Ishikawa (cell line): Measurements from ENCODE around the gene TMEM150C.

Source experiments
- CREB1 ChIP-seq: IDR thresholded peaks from 2 replicates; pipeline ENCODE4 v1.6.1; 2012; ENCODE audit warnings: low read depth
- EP300 ChIP-seq: IDR thresholded peaks from 2 replicates; pipeline ENCODE4 v1.6.1; 2012; ENCODE audit warnings: borderline replicate concordance
- MAX ChIP-seq: IDR thresholded peaks from 2 replicates; pipeline ENCODE4 v1.6.1; 2012
- RAD21 ChIP-seq: IDR thresholded peaks from 2 replicates; pipeline ENCODE4 v1.6.1; 2012; ENCODE audit warnings: low read depth
- TAF1 ChIP-seq: IDR thresholded peaks from 2 replicates; pipeline ENCODE4 v1.6.1; 2012; ENCODE audit warnings: low read depth, mild to moderate bottlenecking
- TCF12 ChIP-seq: IDR thresholded peaks from 2 replicates; pipeline ENCODE4 v1.6.1; 2012; ENCODE audit warnings: low read depth
- TEAD4 ChIP-seq: IDR thresholded peaks from 2 replicates; pipeline ENCODE4 v1.6.1; 2012
- ZBTB7A ChIP-seq: IDR thresholded peaks from 2 replicates; pipeline ENCODE4 v1.6.1; 2012; ENCODE audit warnings: low read depth

- TF ChIP-seq RAD21 (no peak), MAX (no peak), CREB1 (no peak), ZBTB7A (no peak), TAF1 (no peak), EP300 (no peak), TEAD4 (no peak), TCF12 (no peak)
Measured at GRCh38 chr4:82495666-82496065, 66.1 kb downstream of the TMEM150C start.
